ENCODE measurements around the gene GPR132.

- TF ChIP-seq POLR2A (IDR thresholded peaks at IDR 0.05; ENCODE audit: low read length) (no peak), GATA1 (IDR thresholded peaks at IDR 0.05; ENCODE audit: low read depth, low read length) (no peak)
Measured at GRCh38 chr14:105029402-105029801, 35.8 kb downstream of the GPR132 start.

Measured in erythroblast (primary cell).